Measurements from ENCODE around the gene FNIP2. TPM values are rescaled to one million over a fixed set of nuclear protein-coding genes. Genes with fewer than 3 reads are reported as not detected.

Gene FNIP2
- total RNA-seq, 4 donors from 2014 or later = 21.4 to 31.7 (median 28.1) TPM

GRCh38 chr4:158771776-158772175, 3.0 kb downstream of the FNIP2 start:
- Histone ChIP-seq H3K36me3 (no peaks in the 10 kb centered on the region), H3K27ac (no peak overlapping the region), H3K4me1 (peaks cover 59% of the 10 kb centered on the region), H3K4me3 (no peak overlapping the region), H3K27me3 (no peaks in the 10 kb centered on the region), H3K9me3 (no peaks in the 10 kb centered on the region)
- TF ChIP-seq POLR2A (IDR thresholded peaks at IDR 0.05) (no peak), CTCF (IDR thresholded peaks at IDR 0.05) (no peak), POLR2AphosphoS5 (IDR thresholded peaks at IDR 0.05) (no peak), EP300 (IDR thresholded peaks at IDR 0.05) (no peak)
- no peak for DNase-seq (ENCODE audit: low spot score in 2 of 2)
- 42% methylated on average over 2 of the region's 2 CpGs for WGBS

GRCh38 chr4:158775091-158775651, 6.3 kb downstream of the FNIP2 start:
- TF ChIP-seq POLR2A (IDR thresholded peaks at IDR 0.05) = no peak
- no peak for TF ChIP-seq POLR2AphosphoS5 (IDR thresholded peaks at IDR 0.05)
- TF ChIP-seq EP300 (IDR thresholded peaks at IDR 0.05) = no peak
- no peak for TF ChIP-seq CTCF (IDR thresholded peaks at IDR 0.05)
- Histone ChIP-seq H3K27me3 (no peaks in the 10 kb centered on the region), H3K4me1 (peaks cover 58% of the 10 kb centered on the region), H3K4me3 (no peak overlapping the region), H3K27ac (peak overlapping the region; percentile 61), H3K36me3 (no peaks in the 10 kb centered on the region), H3K9me3 (no peaks in the 10 kb centered on the region)
- 43% methylated on average over 1 of the region's 1 CpG for WGBS
- DNase-seq (ENCODE audit: low spot score in 2 of 2) = no peak

- no peak overlapping the region for H3K27ac ChIP-seq
- no peak for DNase-seq (ENCODE audit: low spot score in 2 of 2)
- no peaks in the 10 kb centered on the region for H3K36me3 ChIP-seq
- TF ChIP-seq POLR2A (IDR thresholded peaks at IDR 0.05) = no peak
- no peak for TF ChIP-seq CTCF (IDR thresholded peaks at IDR 0.05)
- no peak for TF ChIP-seq EP300 (IDR thresholded peaks at IDR 0.05)
- TF ChIP-seq POLR2AphosphoS5 (IDR thresholded peaks at IDR 0.05) = no peak
- H3K9me3 ChIP-seq = no peaks in the 10 kb centered on the region
- no peak overlapping the region for H3K4me3 ChIP-seq
- WGBS = 65% methylated on average over 1 of the region's 1 CpG
- H3K27me3 ChIP-seq = no peaks in the 10 kb centered on the region
- peaks cover 49% of the 10 kb centered on the region for H3K4me1 ChIP-seq
Measured at GRCh38 chr4:158776106-158776505, 7.3 kb downstream of the FNIP2 start.

DNA sequence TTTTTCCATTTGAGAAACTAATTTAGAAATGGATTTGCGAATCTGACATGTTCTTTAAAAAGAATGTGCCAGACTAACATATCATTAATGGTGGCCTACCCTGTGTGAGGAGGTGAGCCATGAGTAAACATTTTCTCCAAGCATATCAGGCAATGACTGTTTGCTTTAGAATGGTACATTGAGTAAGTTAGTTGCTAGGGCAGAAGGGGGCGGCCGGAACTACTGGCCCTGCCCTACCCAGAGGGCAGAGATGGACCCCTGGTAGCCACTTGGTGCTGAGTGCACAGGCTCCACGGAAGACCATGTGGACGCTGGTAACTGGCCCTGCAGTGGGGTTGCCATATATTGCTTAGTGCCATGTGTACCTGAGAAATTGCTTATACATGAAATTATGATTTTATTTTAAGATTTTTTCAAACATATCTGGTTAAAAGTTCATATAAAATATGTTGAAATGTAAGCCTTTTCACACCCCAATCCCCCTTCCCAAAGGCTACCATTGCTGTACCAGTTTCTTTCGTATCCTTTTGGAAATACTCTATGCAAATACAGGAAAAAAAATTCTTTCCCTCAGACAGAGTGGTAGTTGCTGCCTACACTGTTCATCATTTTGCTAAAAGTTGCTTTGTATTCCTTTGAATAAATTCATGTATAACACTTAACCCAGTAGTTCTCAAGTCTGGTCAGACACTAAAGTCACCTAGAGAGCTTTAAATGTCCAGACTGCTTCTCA, 8.8 kb downstream of the FNIP2 start:
- Histone ChIP-seq H3K27ac (no peak overlapping the region), H3K36me3 (no peaks in the 10 kb centered on the region), H3K27me3 (no peaks in the 10 kb centered on the region), H3K4me1 (peaks cover 40% of the 10 kb centered on the region), H3K9me3 (no peaks in the 10 kb centered on the region), H3K4me3 (no peak overlapping the region)
- whole genome bisulfite sequencing = 91% methylated on average over 6 of the region's 6 CpGs
- no peak for DNase-seq (ENCODE audit: low spot score in 2 of 2)
- TF ChIP-seq POLR2AphosphoS5 (IDR thresholded peaks at IDR 0.05) = no peak
- TF ChIP-seq POLR2A (IDR thresholded peaks at IDR 0.05) = no peak
- no peak for TF ChIP-seq CTCF (IDR thresholded peaks at IDR 0.05)
- no peak for TF ChIP-seq EP300 (IDR thresholded peaks at IDR 0.05)

GRCh38 chr4:158778156-158778711, 9.4 kb downstream of the FNIP2 start:
- 66% methylated on average over 2 of the region's 2 CpGs for WGBS
- Histone ChIP-seq H3K4me1 (peaks cover 41% of the 10 kb centered on the region), H3K27ac (no peak overlapping the region), H3K9me3 (no peaks in the 10 kb centered on the region), H3K4me3 (no peak overlapping the region), H3K36me3 (no peaks in the 10 kb centered on the region), H3K27me3 (no peaks in the 10 kb centered on the region)
- DNase-seq (ENCODE audit: low spot score in 2 of 2) = no peak
- TF ChIP-seq EP300 (IDR thresholded peaks at IDR 0.05) (no peak), POLR2A (IDR thresholded peaks at IDR 0.05) (no peak), CTCF (IDR thresholded peaks at IDR 0.05) (no peak), POLR2AphosphoS5 (IDR thresholded peaks at IDR 0.05) (no peak)
